Mesothelial cell of epicardium (in vitro differentiated cells): ENCODE measurements around the gene FGF11. TPM values are rescaled to one million over a fixed set of nuclear protein-coding genes. Genes with fewer than 3 reads are reported as not detected.

ENCODE experiments used
- DNase-seq, 2 experiments: peaks; one replicate each; pipeline ENCODE4 v3.0.0; 2021; ENCODE audit warnings: low spot score in 2 of 2; ENCODE audit not compliant: unreplicated experiment in 2 of 2
- H3K27ac Mint-ChIP-seq: 2 replicates; pipeline ENCODE4 v1.8.0; 2021; ENCODE audit warnings: mixed read lengths
- H3K27me3 Mint-ChIP-seq: 2 replicates; pipeline ENCODE4 v1.8.0; 2021; ENCODE audit warnings: low read depth, mixed read lengths
- H3K36me3 Mint-ChIP-seq: 2 replicates; pipeline ENCODE4 v1.8.0; 2021; ENCODE audit warnings: mixed read lengths
- H3K4me1 Mint-ChIP-seq: 2 replicates; pipeline ENCODE4 v1.8.0; 2021; ENCODE audit warnings: mixed read lengths
- H3K4me3 Mint-ChIP-seq: 2 replicates; pipeline ENCODE4 v1.8.0; 2021; ENCODE audit warnings: mild to moderate bottlenecking, moderate library complexity, mixed read lengths
- H3K9me3 Mint-ChIP-seq: 2 replicates; pipeline ENCODE4 v1.8.0; 2021; ENCODE audit warnings: mixed read lengths
- CTCF ChIP-seq: fragments of 200-600 bp; sonication (generic); IDR thresholded peaks from one replicate; pipeline ENCODE4 v1.5.0; 2021; ENCODE audit warnings: antibody characterized with exemption; ENCODE audit not compliant: unreplicated experiment
- total RNA-seq: library from RNA; stranded (reverse); gene quantifications from 3 replicates; pipeline ENCODE4 v1.2.1, GENCODE V29; 2021

FGF11 gene
- total RNA-seq, 1 donor from 2014 or later: 26.8 TPM

GRCh38 chr17:7491583-7491982, 52.3 kb downstream of the FGF11 start:
- peaks cover 23% of the 10 kb centered on the region for H3K4me1 Mint-ChIP-seq
- H3K27me3 Mint-ChIP-seq: no peaks in the 10 kb centered on the region
- TF ChIP-seq CTCF: no peak
- H3K4me3 Mint-ChIP-seq: no peak overlapping the region
- peaks cover 24% of the 10 kb centered on the region for H3K36me3 Mint-ChIP-seq
- no peak for DNase-seq
- H3K9me3 Mint-ChIP-seq: no peaks in the 10 kb centered on the region
- no peak overlapping the region for H3K27ac Mint-ChIP-seq

GRCh38 chr17:7493941-7494340, 54.6 kb downstream of the FGF11 start:
- DNase-seq: no peak
- H3K36me3 Mint-ChIP-seq: peaks cover 38% of the 10 kb centered on the region
- H3K27me3 Mint-ChIP-seq: no peaks in the 10 kb centered on the region
- peaks cover 7% of the 10 kb centered on the region for H3K4me1 Mint-ChIP-seq
- no peak overlapping the region for H3K4me3 Mint-ChIP-seq
- peak overlapping the region; percentile 8 for H3K27ac Mint-ChIP-seq
- H3K9me3 Mint-ChIP-seq: no peaks in the 10 kb centered on the region
- no peak for TF ChIP-seq CTCF

Other genes starting within 250 kb of the FGF11 start
- gene DLG4, start 219.7 kb upstream of the FGF11 start, total RNA-seq: 59.9 to 62.4 TPM (median 60.2 TPM) in 3 replicates
- gene ACADVL, start 219.6 kb upstream of the FGF11 start, total RNA-seq: 385 to 424 TPM (median 410 TPM) in 3 replicates
- gene DVL2, start 205.0 kb upstream of the FGF11 start, total RNA-seq: 87.3 to 96.1 TPM (median 94.0 TPM) in 3 replicates
- gene PHF23, start 200.1 kb upstream of the FGF11 start, total RNA-seq: 55.4 to 57.1 TPM (median 55.6 TPM) in 3 replicates
- gene GABARAP, start 197.1 kb upstream of the FGF11 start, total RNA-seq: 424 to 451 TPM (median 429 TPM) in 3 replicates
- 122 to 132 TPM (median 130 TPM) in 3 replicates for gene CTDNEP1, start 187.8 kb upstream of the FGF11 start, total RNA-seq
- gene ELP5, start 187.3 kb upstream of the FGF11 start, total RNA-seq: 37.9 to 42.8 TPM (median 42.1 TPM) in 3 replicates
- gene CLDN7, start 177.0 kb upstream of the FGF11 start, total RNA-seq: 79.2 to 86.1 TPM (median 79.9 TPM) in 3 replicates
- 1.6 to 1.8 TPM (median 1.6 TPM) in 3 replicates for gene SLC2A4, start 157.8 kb upstream of the FGF11 start, total RNA-seq
- gene YBX2, start 144.9 kb upstream of the FGF11 start, total RNA-seq: 1.9 to 3.3 TPM (median 2.2 TPM) in 3 replicates
- 265 to 278 TPM (median 273 TPM) in 3 replicates for gene EIF5A, start 131.9 kb upstream of the FGF11 start, total RNA-seq
- gene GPS2, start 124.2 kb upstream of the FGF11 start, total RNA-seq: 42.1 to 52.4 TPM (median 46.2 TPM) in 3 replicates
- 52.8 to 56.7 TPM (median 55.1 TPM) in 3 replicates for gene NEURL4, start 110.2 kb upstream of the FGF11 start, total RNA-seq
- 8.9 to 10.9 TPM (median 9.1 TPM) in 3 replicates for gene ACAP1, start 103.0 kb upstream of the FGF11 start, total RNA-seq
- gene KCTD11, start 87.3 kb upstream of the FGF11 start, total RNA-seq: 17.3 to 18.8 TPM (median 17.7 TPM) in 3 replicates
- 0.18 to 0.42 TPM in 2 of 3 replicates, not detected in the other for gene TMEM95, start 84.4 kb upstream of the FGF11 start, total RNA-seq
- gene TNK1, start 58.4 kb upstream of the FGF11 start, total RNA-seq: 8.2 to 9.9 TPM (median 9.0 TPM) in 3 replicates
- gene PLSCR3, start 45.0 kb upstream of the FGF11 start, total RNA-seq: 67.4 to 69.3 TPM (median 68.4 TPM) in 3 replicates
- 65.7 to 78.3 TPM (median 69.4 TPM) in 3 replicates for gene TMEM256, start 35.4 kb upstream of the FGF11 start, total RNA-seq
- gene NLGN2, start 31.7 kb upstream of the FGF11 start, total RNA-seq: 88.0 to 97.5 TPM (median 90.8 TPM) in 3 replicates
- gene SPEM1, start 19.2 kb upstream of the FGF11 start, total RNA-seq: 0.38 TPM in 1 of 3 replicates, not detected in the others
- not detected in 3 replicates for gene SPEM2, start 13.9 kb upstream of the FGF11 start, total RNA-seq
- not detected in 3 replicates for gene SPEM3, start 10.7 kb upstream of the FGF11 start, total RNA-seq
- gene TMEM102, start 4.1 kb upstream of the FGF11 start, total RNA-seq: 9.7 to 10.2 TPM (median 10.2 TPM) in 3 replicates
- gene CHRNB1, start 5.5 kb downstream of the FGF11 start, total RNA-seq: 15.9 to 17.7 TPM (median 16.0 TPM) in 3 replicates
- gene ZBTB4, start 40.1 kb downstream of the FGF11 start, total RNA-seq: 36.4 to 40.1 TPM (median 39.7 TPM) in 3 replicates
- not detected in 3 replicates for gene SLC35G6, start 41.9 kb downstream of the FGF11 start, total RNA-seq
- 195 to 208 TPM (median 204 TPM) in 3 replicates for gene POLR2A, start 44.9 kb downstream of the FGF11 start, total RNA-seq
- 6.6 to 7.7 TPM (median 7.6 TPM) in 3 replicates for gene TNFSF12, start 109.5 kb downstream of the FGF11 start, total RNA-seq
- 4.3 to 6.1 TPM (median 5.2 TPM) in 3 replicates for gene TNFSF13, start 119.2 kb downstream of the FGF11 start, total RNA-seq
- gene SENP3, start 122.4 kb downstream of the FGF11 start, total RNA-seq: 50.3 to 55.9 TPM (median 51.5 TPM) in 3 replicates
- gene CD68, start 140.1 kb downstream of the FGF11 start, total RNA-seq: 0.44 to 0.86 TPM (median 0.78 TPM) in 3 replicates
- gene MPDU1, start 144.3 kb downstream of the FGF11 start, total RNA-seq: 44.8 to 45.5 TPM (median 45.5 TPM) in 3 replicates
- 2.0 to 2.3 TPM (median 2.1 TPM) in 3 replicates for gene SOX15, start 150.6 kb downstream of the FGF11 start, total RNA-seq
- 43.2 to 44.5 TPM (median 43.4 TPM) in 3 replicates for gene FXR2, start 175.4 kb downstream of the FGF11 start, total RNA-seq
- gene SAT2, start 188.3 kb downstream of the FGF11 start, total RNA-seq: 80.6 to 95.0 TPM (median 87.7 TPM) in 3 replicates
- gene SHBG, start 190.6 kb downstream of the FGF11 start, total RNA-seq: 0.60 to 0.84 TPM (median 0.82 TPM) in 3 replicates
- 9.6 to 10.5 TPM (median 10.2 TPM) in 3 replicates for gene ATP1B2, start 211.4 kb downstream of the FGF11 start, total RNA-seq
- 98.8 to 105 TPM (median 101 TPM) in 3 replicates for gene TP53, start 248.0 kb downstream of the FGF11 start, total RNA-seq
- gene WRAP53, start 249.0 kb downstream of the FGF11 start, total RNA-seq: 12.3 to 13.6 TPM (median 13.1 TPM) in 3 replicates